ENCODE results near the gene PFDN4. TPM values are rescaled to one million over a fixed set of nuclear protein-coding genes. Genes with fewer than 3 reads are reported as not detected.

PFDN4 gene
- total RNA-seq, 4 donors from 2014 or later = 4.6 to 73.5 (median 28.5) TPM

DNA sequence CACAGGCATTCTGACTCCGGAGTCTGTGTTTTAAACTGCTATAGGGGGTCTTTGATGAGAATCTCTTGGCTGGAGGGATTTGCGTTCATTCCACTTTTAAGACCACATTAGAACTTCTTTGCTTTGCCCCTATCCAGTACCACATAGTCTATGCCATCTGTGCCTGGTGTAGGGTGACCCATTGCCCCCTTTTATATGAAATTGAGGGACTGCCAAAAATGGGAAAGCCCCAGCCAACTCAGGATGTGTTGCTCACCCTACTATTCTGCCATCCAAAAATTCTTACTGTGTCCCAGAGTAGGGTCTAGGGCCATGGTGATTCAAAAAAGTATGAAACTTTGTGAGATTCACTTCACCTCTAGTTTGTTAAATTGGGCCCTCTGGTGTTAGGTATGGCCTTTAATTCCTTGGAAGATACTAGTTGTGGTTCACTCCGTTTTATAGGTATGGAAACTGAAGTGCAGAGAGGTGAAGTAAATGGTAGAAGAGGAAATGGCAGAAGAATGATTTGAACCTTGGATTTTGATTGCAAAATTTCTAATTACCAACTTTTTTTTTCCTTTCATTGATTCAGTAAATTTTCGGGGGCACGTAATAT lies 1.4 kb downstream of the PFDN4 start:
- in situ Hi-C loops (cut with MboI; ENCODE audit: low pct_ligation_motif_present in 1 of 4, low pct_unique_long_range_greater_than_20kb in 1 of 4, low sequenced_read_pairs in 3 of 4) = loop anchor here in 3 of 4 donors (10.0 to 25.0 kb wide), 2 partner anchors 105 to 647 kb away; no protein-coding TSS in a partner anchor
- no peaks in the 10 kb centered on the region for H3K9me3 ChIP-seq
- WGBS, 2 donors (ENCODE audit: low coverage in 1 of 2) = 78 to 79% methylated on average over 5 of the region's 5 CpGs

DNA sequence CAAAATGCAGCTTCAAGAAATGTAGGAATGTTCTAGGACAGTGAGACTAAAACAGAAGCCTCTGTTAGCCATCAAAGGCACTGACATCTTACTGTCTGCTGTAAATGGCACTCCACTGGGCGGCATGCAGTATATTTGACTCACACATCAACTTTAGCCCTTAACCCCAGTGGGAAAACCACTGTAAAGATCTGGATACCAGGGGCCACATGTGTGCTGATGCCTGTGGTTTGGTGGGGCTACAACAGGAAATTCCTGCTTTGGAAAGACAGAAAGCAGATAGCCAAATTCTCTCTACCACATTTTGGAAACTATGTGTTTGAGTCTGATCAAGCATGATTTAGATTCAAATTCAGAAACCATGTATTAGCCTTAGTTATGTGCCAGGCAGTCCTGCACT lies 4.3 kb downstream of the PFDN4 start:
- 55 to 83% methylated on average over 1 of the region's 1 CpG for WGBS, 2 donors (ENCODE audit: low coverage in 1 of 2)
- Histone ChIP-seq H3K9me3 (no peaks in the 10 kb centered on the region), H3K36me3 (peaks cover 0 to 4% (median 0%) of the 10 kb centered on the region in 4 donors), H3K4me1 (peaks cover 0 to 23% (median 10%) of the 10 kb centered on the region in 4 donors), H3K4me3 (no peak overlapping the region), H3K27me3 (no peaks in the 10 kb centered on the region), H3K27ac (no peak overlapping the region)
- in situ Hi-C loops (cut with MboI; ENCODE audit: low pct_ligation_motif_present in 1 of 4, low pct_unique_long_range_greater_than_20kb in 1 of 4, low sequenced_read_pairs in 3 of 4) (loop anchor here in 2 of 4 donors (25.0 kb wide), 1 partner anchor 650 kb away; no protein-coding TSS in a partner anchor), intact Hi-C loops (cut with DNase I; ENCODE audit: low total_unique reads) (no loop called here)
- no peak for DNase-seq
- TF ChIP-seq EP300 (IDR thresholded peaks at IDR 0.05; ENCODE audit: low read depth) (no peak), POLR2A (IDR thresholded peaks at IDR 0.05) (no peak), CTCF (IDR thresholded peaks at IDR 0.05) (no peak), POLR2AphosphoS5 (IDR thresholded peaks at IDR 0.05) (no peak)

More for the DNA sequence above, 1.4 kb downstream of the PFDN4 start:
- no peak overlapping the region for H3K27ac ChIP-seq
- H3K36me3 ChIP-seq = no peaks in the 10 kb centered on the region
- no peak for DNase-seq
- no peak for TF ChIP-seq EP300 (IDR thresholded peaks at IDR 0.05; ENCODE audit: low read depth)
- no peak for TF ChIP-seq POLR2A (IDR thresholded peaks at IDR 0.05)
- no peaks in the 10 kb centered on the region for H3K27me3 ChIP-seq
- intact Hi-C loops (cut with DNase I; ENCODE audit: low total_unique reads) = no loop called here
- peak overlapping the region in 2 of 4 donors; percentile 92 to 97 for H3K4me3 ChIP-seq
- peaks cover 0 to 23% (median 10%) of the 10 kb centered on the region in 4 donors for H3K4me1 ChIP-seq

DNA sequence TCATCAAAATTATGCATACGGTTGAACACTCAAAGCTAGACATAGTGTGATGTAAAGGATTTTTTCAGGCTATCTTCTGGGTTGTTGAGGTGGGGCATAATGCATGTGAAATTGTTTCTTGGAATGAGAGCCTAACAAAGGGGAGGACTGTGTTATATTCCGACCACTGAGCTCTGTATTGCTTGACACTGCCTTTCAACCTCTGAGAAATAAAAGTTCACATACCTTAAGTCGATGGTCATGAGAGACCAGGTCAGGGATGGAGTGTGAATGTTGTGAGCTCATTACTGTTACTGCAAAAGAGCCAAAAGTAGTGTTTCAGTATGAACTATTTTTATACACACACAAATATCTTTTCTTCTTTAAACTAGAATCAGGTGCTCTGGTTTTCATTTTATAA lies 5.0 kb downstream of the PFDN4 start:
- no peak for DNase-seq
- H3K36me3 ChIP-seq = peaks cover 0 to 4% (median 0%) of the 10 kb centered on the region in 4 donors
- in situ Hi-C loops (cut with MboI; ENCODE audit: low pct_ligation_motif_present in 1 of 4, low pct_unique_long_range_greater_than_20kb in 1 of 4, low sequenced_read_pairs in 3 of 4) = loop anchor here in 2 of 4 donors (25.0 kb wide), 1 partner anchor 651 kb away; no protein-coding TSS in a partner anchor
- H3K4me3 ChIP-seq = no peak overlapping the region
- no peaks in the 10 kb centered on the region for H3K9me3 ChIP-seq
- intact Hi-C loops (cut with DNase I; ENCODE audit: low total_unique reads) = no loop called here
- 84 to 97% methylated on average over 3 of the region's 3 CpGs for WGBS, 2 donors (ENCODE audit: low coverage in 1 of 2)
- no peak for TF ChIP-seq POLR2AphosphoS5 (IDR thresholded peaks at IDR 0.05)
- no peak for TF ChIP-seq EP300 (IDR thresholded peaks at IDR 0.05; ENCODE audit: low read depth)
- no peak for TF ChIP-seq POLR2A (IDR thresholded peaks at IDR 0.05)
- TF ChIP-seq CTCF (IDR thresholded peaks at IDR 0.05) = no peak
- peaks cover 0 to 19% (median 10%) of the 10 kb centered on the region in 4 donors for H3K4me1 ChIP-seq
- no peak overlapping the region for H3K27ac ChIP-seq
- H3K27me3 ChIP-seq = no peaks in the 10 kb centered on the region

- Histone ChIP-seq H3K27ac (no peak overlapping the region), H3K36me3 (peaks cover 0 to 14% (median 2%) of the 10 kb centered on the region in 4 donors), H3K27me3 (no peaks in the 10 kb centered on the region), H3K9me3 (no peaks in the 10 kb centered on the region), H3K4me3 (no peak overlapping the region), H3K4me1 (peaks cover 0 to 9% (median 1%) of the 10 kb centered on the region in 4 donors)
- TF ChIP-seq POLR2A (IDR thresholded peaks at IDR 0.05) (no peak), EP300 (IDR thresholded peaks at IDR 0.05; ENCODE audit: low read depth) (no peak), POLR2AphosphoS5 (IDR thresholded peaks at IDR 0.05) (no peak), CTCF (IDR thresholded peaks at IDR 0.05) (no peak)
- 93 to 96% methylated on average over 8 of the region's 8 CpGs for WGBS, 2 donors (ENCODE audit: low coverage in 1 of 2)
- DNase-seq = no peak
- in situ Hi-C loops (cut with MboI; ENCODE audit: low pct_ligation_motif_present in 1 of 4, low pct_unique_long_range_greater_than_20kb in 1 of 4, low sequenced_read_pairs in 3 of 4) (loop anchor here in 2 of 4 donors (25.0 kb wide), 1 partner anchor 652 kb away; no protein-coding TSS in a partner anchor), intact Hi-C loops (cut with DNase I; ENCODE audit: low total_unique reads) (no loop called here)
Measured at GRCh38 chr20:54214566-54214965, 6.7 kb downstream of the PFDN4 start.

Measured in transverse colon (tissue), 4 donors.